Effector CD4-positive, alpha-beta T cell (primary cell): ENCODE data around the gene WDR41.
"Not testable (repeated sequence)": the region's sequence is repeated elsewhere in the genome, so short reads cannot be mapped to it uniquely, and the experiment has no call there.

Source experiments
- DNase-seq: peaks from one replicate; pipeline ENCODE4 v3.0.0-alpha.2; 2020
- total RNA-seq: gene quantifications from one replicate; lab custom pipeline; 2026; lab: John Stamatoyannopoulos, UW

Gene WDR41, protein sequence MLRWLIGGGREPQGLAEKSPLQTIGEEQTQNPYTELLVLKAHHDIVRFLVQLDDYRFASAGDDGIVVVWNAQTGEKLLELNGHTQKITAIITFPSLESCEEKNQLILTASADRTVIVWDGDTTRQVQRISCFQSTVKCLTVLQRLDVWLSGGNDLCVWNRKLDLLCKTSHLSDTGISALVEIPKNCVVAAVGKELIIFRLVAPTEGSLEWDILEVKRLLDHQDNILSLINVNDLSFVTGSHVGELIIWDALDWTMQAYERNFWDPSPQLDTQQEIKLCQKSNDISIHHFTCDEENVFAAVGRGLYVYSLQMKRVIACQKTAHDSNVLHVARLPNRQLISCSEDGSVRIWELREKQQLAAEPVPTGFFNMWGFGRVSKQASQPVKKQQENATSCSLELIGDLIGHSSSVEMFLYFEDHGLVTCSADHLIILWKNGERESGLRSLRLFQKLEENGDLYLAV
- total RNA-seq: 8.4 reads per million, percentile 28 among the genes with 10 or more reads in this experiment

DNA sequence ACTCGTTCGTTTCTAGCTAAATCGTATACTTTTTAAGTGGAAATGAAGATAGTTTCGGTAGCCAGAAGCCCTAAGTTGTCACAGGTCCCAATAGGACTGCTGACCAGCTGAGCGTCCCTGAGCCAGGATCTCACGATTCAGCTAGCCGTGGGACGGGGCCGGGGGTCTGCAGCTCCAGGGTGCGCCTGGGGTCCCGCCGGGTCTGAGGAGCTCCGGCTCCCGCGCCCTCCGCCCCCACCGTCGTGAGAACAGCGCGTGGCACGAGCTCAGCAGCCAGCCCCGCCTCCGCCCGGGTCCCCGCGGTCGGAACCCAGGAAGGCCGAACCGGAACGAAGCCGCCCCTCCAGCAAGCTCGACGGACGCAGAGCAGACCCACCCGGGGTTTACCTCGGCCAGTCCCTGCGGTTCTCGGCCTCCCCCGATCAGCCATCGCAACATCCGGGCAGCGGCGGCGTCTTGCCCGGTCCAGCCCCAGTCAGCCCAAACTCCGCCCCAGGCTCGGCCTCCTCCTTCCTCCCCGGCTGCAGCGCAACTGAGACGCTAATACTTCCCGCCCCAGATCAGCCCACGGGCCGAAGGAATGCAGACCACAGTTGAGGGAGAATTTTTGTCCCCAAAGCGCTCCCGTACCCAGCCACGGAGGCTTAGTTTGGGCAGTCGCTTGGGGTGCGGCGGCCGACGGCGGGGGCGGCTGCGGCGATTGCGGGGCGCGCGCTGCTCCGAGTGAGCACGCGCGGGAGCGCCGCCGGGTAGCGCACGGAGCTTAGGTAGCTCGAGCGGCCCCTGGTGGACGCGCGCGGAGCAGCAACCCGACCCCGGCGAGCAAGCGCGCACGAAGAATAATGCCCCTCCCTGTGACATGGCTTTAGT lies at the start of gene WDR41:
Gene WDR41 (minus strand): TSS at position 534 of the 870 bp plus-strand sequence. CDS start 96 bp downstream, at position 438.
- DNase-seq: peak; percentile 74

DNA sequence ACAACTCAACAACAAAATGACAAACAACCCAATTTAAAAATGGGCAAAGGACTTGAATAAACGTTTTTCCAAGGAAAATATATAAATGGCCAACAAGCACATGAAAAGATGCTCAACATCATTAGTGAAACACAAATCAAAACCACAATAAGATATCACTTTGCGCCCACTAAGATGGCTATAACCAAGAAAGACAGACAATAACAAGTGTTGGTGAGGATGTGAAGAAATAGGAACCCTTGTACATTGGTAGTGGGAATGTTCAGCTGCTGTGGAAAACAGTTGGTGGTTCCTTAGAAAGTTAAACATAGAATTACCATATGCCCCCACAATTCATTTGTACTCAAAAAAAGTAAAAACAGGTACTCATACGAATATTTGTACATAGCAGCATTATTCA lies 39.2 kb upstream of the WDR41 start:
- no peak for DNase-seq

DNA sequence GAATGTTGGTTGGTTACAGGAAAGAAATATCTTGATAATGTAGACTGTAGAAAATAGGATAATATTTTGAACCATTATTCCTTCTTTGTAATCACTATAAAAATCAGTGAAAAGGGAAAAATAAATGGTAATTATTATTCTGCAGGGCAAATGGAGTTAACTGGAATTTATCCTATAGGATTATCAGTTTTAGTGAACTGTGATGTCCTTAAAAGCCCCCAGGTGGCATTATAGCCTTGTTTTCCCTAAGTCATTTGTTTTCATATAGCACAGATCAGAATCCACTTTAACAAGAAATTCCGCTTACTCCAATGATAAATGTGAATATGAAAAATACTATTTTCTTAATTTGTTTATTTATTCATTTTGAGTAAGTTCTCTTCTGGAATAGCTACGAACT lies 26.2 kb upstream of the WDR41 start:
- DNase-seq: no peak

DNA sequence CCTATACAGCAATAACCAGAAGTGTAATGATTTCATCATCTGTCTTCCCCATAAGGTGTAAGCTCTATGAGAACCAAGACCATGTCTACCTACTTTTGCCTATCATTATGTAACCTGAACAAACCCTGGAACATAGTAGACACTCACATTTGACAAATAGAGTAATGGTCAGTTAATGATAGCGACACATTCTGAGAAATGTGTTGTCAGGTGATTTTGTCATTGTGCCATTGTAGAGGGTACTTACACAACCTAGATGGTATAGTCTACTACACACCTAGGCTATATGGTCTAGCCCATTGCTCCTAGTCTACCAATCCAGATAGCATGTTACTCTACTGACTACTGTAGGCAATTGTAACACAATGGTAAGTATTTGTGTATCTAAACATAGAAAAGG lies 22.3 kb upstream of the WDR41 start:
- DNase-seq: no peak

DNA sequence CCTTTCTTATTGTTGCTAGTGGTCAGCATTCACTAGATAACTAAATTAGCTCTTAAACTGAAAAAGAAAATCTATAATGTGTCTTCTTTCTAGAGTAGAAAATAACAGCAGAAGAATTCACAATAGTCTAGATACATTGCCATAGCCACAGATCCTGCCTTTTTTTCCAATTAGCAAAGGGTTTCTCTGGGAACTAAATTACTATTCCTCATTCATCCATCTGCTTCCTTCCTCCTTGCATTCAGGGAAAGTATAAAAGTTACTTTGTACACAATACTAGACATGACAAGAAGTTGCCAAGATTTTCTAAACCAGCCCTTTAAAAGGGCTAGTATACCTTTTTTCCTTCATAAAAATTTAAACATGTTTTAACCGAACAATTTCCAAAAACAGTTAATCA lies 21.2 kb upstream of the WDR41 start:
- no peak for DNase-seq

DNA sequence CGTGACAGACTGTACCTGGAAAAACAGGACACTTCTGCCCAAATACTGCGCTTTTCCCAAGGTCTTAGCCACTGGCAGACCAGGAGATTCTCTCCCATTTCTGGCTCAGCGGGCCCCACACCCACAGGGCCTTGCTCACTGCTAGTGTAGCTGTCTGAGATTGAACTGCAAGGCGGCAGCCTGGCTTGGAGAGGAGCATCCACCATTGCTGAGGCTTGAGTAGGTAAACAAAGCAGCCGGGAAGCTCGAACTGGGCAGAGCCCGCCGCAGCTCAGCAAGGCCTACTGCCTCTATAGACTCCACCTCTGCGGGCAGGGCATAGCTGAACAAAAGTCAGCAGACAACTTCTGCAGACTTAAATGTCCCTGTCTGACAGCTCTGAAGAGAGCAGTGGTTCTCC lies 9.0 kb upstream of the WDR41 start:
- DNase-seq: not testable (repeated sequence)

DNA sequence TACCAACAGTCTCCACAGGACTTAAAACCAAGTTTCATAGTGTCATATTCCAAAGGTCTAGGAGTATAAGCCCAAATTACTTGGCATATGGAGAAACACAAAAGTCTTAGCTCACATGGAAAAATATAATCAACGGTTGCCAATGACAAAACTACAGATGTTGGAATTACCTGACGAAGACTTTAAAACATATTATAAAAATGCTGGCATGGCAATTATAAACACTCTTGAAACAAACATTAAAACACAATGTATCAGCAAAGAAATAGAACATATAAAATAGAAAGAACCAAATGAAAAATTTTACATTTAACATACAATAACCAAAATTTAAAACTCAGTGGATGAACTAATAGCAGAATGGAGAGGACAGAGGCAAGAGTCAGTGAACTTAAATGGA lies 7.9 kb upstream of the WDR41 start:
- no peak for DNase-seq

DNA sequence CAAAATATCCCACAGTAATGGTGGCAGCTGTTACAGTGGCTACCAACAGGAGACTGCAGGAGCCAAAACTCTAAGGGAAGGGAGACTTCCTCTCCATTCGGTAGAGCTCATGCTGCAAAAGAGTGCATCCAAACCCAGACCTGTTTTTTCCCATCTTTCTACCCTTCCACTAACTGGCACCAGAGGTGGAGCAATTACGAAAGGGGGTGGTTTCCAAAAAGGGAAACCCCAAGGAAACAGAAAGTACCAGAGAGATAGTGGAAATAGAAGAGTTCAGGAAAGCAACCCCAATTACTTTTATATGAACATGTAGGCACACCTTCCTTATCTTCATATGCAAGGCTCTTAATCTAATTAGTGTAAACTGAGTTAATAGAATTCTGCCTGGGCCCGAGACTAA lies 7.3 kb upstream of the WDR41 start:
- no peak for DNase-seq

DNA sequence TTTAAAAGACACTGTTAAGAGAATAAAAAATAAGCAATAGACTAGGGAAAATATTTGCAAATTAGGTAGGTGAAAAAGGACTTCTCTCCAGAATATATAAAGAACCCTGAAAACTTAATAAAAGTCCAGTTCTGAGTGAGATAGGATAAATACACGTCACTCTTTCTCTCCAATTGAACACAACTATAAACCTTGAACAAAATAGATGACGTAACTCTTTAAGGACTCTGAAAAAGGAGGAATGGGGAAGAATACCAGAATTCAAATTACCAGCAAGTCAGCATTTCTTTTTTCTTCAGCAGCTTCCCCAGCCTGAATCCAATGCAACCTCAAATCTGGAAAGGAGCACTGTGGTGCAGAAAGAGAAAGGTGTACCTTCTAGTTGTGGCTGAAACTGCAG lies 6.8 kb upstream of the WDR41 start:
- DNase-seq: no peak

DNA sequence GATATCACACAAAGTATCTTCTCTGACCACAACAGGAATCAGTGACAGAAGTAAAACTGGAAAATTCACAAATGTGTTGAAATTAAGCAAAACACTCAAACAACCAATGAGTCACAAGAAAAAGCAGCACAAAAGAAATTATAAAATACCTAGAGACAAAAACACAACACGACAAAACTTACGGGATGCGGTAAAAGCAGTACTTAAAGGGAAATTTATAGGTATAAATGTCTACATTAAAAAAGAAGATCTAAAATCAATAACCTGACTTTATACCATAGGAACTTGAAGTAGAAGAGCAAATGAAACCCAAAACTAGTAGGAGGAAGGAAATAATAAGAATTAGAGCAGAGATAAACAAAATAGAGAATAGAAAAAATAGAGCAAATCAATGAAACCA lies 2.8 kb upstream of the WDR41 start:
- DNase-seq: no peak

DNA sequence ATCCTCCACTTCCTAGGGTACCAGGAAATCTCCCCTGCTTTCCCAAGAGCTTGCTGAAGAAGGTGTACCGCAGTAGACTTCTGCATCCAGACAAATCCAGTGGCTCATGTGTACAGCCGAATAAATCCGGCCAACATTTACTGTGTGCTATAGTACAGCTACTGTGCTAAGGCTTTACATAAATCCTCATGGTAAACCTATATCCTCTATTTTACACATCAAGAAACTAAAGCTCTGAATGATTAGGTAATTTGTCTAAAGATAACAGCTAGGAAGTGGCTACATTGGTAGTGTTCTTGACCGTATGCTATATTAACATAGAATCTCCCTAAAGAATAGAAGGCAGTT lies 511 bp upstream of the WDR41 start:
- DNase-seq: no peak

DNA sequence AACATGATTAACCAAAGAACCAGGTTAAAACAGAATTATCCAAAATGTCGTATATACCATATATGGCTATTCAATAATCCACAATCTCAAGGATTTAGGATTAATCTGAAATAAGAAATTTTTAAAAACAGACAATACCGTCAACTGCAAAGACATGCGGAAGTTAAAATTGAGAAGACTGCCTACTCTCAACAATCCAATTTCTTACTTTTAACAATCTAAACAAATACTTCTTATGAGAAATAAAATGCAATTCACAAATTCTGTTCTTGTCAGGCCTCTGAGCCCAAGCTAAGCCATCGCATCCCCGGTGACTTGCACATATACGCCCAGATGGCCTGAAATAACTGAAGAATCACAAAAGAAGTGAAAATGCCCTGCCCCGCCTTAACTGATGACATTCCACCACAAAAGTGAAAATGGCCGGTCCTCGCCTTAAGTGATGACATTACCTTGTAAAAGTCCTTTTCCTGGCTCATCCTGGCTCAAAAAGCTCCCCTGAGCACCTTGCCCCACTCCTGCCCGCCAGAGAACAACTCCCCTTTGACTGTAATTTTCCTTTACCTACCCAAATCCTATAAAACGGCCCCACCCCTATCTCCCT lies 1.3 kb downstream of the WDR41 start:
- not testable (repeated sequence) for DNase-seq

DNA sequence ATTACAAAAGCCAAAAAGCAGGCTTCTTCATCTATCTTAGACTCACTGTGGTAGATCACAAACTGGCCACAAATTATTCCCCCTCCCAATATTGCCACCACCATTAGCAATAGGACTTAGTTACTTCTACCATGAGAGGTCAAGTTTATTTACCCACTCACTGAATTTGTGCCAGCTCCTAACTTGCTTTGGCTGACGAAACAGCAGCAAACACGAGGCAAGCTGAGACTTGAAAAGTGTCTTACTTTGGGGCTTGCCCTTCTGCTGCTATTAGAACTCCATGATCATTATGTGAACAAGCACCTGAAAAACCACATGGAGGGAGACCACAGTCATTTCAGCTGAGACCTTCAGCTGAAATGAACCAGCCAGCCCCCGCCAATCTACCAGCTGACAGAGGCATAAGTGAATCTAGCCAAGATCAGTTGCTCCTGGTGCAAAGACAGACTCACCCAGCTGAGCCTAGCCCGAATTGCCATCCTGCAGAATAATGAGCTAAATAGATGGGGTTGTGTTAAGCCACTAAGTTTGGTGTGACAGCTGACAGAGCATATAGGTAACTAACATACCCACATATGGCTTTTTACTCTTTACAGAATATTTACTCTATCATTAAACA lies 5.7 kb downstream of the WDR41 start:
- no peak for DNase-seq

DNA sequence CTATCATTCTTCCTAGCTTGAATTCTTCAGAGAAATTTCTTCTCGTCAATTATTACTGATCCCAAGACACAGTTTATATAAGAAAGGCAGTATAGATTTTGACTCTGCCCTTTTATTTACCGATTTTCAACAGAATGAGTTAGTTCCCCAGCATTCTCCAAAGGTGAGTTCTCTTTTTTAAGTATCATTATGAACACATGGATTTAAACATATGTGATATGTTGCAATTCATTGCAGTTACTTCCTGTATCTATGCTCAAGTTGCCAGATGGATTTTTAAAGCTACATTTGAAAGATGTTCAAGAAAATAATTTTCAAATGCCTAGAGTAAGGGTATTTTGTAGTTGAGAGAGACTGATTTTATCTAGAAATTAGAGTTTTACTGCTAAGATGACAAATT lies 8.4 kb downstream of the WDR41 start:
- DNase-seq: no peak

DNA sequence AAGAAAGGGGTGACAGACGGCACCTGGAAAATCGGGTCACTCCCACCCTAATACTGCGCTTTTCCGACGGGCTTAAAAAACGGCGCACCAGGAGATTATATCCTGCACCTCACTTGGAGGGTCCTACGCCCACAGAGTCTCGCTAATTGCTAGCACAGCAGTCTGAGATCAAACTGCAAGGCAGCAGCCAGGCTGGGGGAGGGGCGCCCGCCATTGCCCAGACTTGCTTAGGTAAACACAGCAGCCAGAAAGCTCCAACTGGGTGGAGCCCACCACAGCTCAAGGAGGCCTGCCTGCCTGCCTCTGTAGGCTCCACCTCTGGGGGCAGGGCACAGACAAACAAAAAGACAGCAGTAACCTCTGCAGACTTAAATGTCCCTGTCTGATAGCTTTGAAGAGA lies 17.1 kb downstream of the WDR41 start:
- DNase-seq: not testable (repeated sequence)

DNA sequence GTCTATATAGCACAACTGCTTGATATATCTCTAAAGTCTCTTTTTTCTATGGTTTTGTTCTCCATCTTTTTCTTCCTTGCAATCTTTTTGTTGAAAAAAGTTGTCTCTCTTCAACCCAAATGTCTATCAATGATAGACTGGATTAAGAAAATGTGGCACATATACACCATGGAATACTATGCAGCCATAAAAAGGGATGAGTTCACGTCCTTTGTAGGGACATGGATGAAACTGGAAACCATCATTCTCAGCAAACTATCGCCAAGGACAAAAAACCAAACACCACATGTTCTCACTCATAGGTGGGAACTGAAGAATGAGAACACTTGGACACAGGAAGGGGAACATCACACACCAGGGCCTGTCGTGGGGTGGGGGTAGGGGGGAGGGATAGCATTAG lies 23.2 kb downstream of the WDR41 start:
- not testable (repeated sequence) for DNase-seq

DNA sequence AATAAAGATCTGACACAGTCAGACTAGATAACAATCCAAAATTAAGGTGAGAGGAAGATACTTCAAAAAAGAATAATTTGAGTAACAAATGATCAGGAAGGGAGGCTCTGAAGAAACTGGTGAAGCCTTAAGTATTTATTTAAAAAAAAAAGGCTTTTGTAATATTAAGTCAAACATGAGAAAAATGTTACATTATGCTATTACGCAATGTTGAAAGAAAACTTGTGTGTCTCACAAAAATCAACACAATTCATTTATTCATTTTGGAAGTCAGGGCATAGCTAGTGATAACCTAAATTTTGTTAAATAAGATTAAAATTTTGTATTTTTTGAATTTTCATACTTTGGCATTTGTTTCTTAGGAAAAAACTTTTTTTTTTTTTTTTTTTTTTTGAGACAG lies 28.2 kb downstream of the WDR41 start:
- no peak for DNase-seq

DNA sequence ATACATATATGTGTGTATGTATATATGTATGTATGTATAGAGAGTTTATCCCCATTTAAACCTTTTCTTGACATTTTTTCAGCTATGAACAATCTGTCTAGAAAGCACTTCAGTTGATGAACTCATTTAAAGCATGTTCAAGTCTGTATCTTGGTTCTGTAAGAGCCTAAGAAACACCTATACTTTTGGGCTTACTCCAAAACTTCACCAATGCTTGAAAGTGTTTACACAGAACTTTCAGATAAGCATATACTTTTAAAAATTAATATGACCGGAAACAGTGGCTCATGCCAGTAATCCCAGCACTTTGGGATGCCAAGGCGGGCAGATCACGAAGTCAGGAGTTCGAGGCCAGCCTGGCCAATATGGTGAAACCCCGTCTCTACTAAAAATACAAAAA lies 30.8 kb downstream of the WDR41 start:
- DNase-seq: no peak

DNA sequence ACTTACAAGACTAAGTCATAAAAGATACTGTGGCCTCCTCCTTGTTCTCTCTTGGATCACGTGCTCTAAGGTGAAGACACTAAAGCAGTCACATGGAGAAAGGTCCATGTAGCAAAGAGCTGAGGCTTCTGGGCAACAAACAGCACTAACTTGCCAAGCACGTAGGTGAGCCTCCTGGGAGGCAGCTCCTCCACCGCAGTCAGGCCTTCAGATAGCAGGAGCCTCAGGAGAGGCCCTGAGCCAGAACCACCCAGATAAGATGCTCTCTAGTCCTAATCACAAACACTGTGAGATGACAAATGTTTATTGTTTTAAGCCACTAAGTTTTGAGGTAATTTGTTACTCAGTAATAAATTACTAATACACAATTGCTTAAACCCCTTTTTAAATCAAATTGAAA lies 38.0 kb downstream of the WDR41 start:
- no peak for DNase-seq

DNA sequence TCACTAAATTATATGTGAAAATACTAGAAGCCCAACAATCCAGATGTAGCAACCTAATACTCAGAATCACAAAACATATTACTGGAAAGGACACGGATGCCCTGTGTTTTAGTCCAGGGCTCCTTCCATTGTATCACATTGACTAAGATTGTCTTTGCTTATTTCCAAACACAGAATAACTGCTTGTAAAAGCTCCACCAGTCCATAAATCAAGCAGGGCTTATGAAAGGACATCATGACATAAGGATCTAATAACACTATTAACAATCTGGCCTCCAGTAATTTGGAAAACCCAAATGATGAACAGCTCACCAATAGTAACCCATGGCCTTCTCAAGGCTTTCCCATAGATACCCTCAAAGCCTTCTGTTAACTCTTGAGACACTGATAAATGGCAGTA lies 39.8 kb downstream of the WDR41 start:
- DNase-seq: no peak

DNA sequence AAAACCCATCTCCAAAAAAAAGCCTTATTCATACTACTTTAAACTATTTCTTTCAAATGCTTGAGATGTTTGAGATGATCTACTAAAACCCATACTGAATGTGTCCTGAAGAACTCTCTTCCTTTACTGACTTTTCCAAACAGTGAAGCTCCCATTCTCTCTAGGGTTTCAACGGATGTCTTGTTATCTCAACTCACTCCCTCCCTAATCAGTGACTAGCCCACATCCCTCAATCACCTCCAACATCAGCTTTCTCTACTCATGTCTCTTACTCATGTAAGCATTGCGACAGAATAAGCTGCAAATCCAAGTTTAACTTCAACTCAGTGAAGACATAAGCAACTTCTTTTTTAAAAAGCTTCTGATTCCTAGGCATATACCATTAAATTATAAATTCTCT lies 42.1 kb downstream of the WDR41 start:
- no peak for DNase-seq

DNA sequence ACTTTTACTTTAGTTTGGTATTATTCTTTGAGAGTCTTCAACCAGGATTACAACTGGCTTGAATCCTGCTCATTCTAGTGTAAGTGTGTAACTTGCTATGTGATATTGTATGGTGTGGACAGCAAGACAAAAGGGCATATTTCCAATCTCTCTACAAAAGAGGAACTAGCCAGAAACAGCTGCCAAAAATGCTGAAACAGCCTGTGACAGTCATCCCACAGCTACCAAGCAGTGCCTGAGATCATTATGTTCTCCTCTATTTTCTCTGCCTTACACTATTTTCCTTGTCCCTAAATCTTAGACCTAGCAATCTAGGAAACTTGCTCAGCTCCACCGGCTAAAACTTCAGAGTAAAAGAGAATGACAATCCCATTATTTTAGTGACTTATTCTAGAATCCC lies 42.8 kb downstream of the WDR41 start:
- no peak for DNase-seq

DNA sequence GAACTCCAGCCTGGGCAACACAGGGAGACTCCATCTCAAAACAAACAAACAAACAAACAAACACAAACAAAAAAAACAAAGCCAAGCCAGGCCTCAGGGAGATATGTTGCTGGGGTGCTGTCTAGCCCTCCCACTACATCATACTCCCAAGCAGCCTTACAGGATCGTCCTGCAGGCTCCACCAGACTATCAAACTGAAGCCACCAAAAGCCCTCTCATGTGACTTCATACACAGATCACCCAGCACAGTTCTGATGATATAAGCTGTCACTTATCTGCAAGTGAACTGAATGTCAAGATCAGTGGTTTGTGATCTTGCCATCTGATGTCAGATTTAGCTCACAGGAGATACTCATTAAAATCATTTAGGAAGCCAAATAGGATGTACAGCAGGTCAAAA lies 43.3 kb downstream of the WDR41 start:
- DNase-seq: no peak
